Dermis microvascular lymphatic vessel endothelial cell (primary cell): ENCODE data around the gene ATRIP. TPM values are rescaled to one million over a fixed set of nuclear protein-coding genes. Genes with fewer than 3 reads are reported as not detected.
"Not testable (repeated sequence)": the region's sequence is repeated elsewhere in the genome, so short reads cannot be mapped to it uniquely, and the experiment has no call there.

Experiments used
- DNase-seq, 2 donors: peaks; one replicate each; pipeline versions ENCODE4 v3.0.0 to v3.0.0-alpha.2; 2010; ENCODE audit warnings: low read depth in 2 of 2
- total RNA-seq: library from RNA; depleted of rRNA; stranded (reverse); fragments of >200 nt; gene quantifications from 2 replicates; pipeline ENCODE4 v1.2.1, GENCODE V29; 2014

The ATRIP gene
- total RNA-seq: 4.9 and 6.1 TPM in 2 replicates

DNA sequence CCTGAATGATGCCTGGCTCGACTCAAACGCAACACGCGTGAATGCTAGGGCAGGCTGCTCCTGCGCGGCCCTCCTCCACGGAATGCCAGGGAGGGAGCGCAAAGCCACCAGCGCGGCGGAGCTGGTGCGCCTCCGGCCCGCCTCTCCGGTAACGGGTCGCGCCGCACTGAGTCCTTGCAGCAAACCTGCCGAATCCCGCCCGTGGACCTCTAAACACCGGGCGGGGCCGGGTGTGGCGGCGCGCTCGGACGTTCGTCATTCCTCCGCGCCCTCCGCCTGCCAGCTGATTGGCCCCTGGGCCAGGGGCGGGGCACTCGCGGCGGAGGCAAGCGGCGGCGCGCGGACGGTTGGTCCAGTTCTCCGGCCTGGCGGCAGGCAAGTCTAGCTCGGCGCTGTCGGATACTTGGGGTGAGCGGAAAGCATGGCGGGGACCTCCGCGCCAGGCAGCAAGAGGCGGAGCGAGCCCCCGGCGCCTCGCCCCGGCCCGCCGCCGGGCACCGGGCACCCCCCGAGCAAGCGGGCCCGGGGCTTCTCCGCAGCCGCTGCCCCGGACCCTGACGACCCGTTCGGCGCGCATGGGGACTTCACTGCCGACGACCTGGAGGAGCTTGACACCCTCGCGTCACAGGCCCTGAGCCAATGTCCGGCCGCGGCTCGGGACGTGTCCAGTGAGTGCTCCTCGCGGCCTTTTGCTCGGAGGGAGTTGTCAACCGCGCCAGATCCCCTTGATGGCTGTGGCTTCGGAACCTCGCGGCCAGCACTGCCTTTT, at the start of gene ATRIP:
Gene ATRIP (plus strand): TSS at position 313 of the 769 bp plus-strand sequence. CDS start 109 bp downstream, at position 422.
- DNase-seq: peak; percentile 60 to 90

- no peak for DNase-seq
Measured at GRCh38 chr3:48397767-48398681, 48.5 kb upstream of the ATRIP start.

DNA sequence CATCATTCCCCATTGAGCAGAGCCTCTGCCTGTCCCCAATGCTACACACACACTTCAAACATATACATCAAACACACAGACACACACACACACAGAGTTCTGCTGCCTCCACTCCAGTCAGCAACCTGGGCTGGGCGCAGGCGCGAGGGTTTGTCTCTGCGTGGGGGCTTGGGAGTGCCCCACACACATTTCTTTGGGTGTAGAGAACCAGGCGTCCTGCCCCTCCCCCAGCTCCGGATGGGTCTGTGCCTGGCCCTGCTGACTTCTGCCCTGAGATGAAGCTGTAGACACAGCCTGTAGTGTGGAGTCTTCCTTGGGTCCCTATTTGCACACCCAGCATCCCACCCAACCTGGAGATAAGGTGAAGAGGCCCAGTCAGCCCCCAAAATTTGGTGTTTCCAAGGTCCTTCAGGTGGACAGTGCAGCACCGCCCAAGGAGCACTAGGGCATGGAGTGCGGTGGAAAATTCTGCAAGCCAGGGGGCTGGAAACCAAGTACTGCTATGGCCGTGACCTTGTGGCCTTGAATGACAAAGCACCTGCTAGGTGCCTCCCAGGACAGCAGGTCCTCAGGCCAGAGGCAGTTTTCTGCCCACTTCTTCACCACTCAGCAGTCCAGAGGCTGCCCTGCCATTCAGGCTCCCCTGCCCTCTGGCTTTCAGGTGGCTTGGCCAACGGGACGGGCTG, 47.7 kb upstream of the ATRIP start:
- DNase-seq: no peak

DNA sequence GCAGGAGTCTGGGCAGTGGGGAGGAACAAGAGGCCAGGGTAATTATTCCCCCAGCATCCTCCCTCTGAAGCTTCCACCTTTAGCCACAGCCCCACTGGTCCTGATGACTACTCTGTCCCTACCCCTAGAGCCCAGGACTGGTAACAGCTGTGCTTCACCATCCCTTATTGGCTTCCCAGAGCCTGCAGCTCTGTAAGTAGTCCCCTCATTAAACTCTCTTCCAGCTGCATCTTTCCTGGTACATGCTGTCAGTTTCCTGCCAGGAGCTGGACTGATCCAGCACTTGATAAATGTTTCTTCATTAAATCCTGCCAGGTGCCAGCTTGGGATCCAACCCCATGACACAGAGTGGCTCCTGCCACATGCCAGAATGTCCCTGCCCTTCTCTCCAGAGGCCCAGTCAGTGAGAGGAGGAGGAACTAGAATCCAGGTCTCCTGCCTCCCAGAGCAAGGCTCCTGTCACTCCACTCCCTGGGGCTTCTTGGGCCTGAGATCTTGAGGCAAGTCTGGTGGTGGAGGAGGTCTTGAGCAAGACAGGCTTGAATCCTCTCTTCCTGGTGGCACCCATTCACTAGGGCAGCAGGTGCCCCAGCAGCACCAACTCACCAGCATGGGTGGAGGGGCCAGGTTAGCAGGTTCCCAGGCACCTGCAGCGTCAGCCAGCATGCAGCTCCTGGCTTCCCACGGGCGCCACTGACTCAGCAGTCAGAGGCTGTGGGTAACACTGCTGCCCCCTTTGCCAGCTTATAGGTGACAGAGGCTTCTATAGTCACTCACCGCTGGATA, 47.0 kb upstream of the ATRIP start:
- DNase-seq: no peak

- DNase-seq: peak; percentile 44 to 70
Measured at GRCh38 chr3:48400824-48401433, 45.6 kb upstream of the ATRIP start.

- DNase-seq: not testable (repeated sequence)
Measured at GRCh38 chr3:48401434-48401901, 45.1 kb upstream of the ATRIP start.

DNA sequence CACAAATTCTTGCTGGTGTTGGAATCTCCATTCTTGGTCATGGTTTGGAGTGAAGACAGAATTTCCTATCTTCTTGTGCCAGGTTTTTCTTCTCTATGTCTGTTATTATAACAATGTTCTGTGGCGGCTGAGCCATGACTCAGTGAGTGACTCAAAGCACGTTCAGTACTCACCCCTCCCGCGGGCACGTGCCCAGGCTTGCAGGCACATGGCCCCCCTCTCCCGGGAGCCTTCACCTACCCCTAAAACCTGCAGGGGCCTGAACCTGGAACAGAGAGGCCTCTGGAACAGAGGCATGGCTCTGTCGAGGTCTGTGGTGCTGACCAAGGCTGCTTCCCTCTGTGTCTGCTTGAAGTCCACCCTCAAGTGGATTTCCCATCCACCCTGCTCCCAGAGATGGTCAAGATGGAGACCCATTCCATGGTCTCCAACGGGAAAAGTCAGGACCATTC, 44.2 kb upstream of the ATRIP start:
- DNase-seq: peak; percentile 62 to 88

GRCh38 chr3:48402907-48403306, 43.6 kb upstream of the ATRIP start:
- DNase-seq: no peak

- DNase-seq: no peak
Measured at GRCh38 chr3:48403533-48404439, 42.8 kb upstream of the ATRIP start.

DNA sequence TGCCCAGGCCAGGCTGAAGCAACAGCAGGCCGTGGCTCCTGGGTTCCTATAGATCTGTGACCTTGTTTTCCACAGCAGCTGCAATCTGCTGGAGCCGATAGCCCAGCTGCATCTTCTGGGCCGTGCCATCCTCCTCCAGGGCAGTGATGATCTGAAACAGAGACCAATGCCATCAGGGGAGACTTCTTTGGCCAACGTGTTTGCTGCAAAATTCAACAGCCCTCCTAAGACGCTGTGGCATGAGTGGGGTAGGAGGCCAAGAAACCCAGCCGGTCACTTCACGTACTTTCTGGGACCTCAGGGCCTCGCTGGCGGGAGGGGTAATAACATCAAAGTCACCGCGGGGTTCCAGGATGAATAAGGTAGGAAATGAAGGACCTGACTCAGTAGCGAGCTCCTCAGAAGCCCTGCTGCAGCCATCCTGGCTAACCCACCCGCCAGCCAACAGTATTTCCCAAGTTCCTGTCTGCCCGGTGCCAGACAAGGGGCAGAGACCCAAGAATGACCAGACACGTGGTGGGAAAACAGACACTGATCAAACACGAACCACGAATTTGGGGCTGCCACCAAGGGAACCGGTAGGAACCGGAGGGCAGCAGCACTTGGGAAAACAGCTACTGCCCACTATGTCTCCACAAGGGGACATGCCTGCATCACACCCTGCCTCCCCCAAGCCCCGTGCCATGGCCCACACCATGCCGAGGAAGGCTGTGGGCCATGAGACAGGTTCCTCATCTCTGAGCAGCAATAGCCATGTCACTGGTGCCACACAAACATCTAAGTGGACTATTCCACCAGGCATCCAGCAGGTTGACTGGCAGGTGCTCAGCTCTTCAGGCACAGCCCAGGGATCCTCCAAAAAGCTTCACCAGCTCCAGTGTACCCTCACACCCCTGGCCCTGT, 41.8 kb upstream of the ATRIP start:
- DNase-seq: no peak

DNA sequence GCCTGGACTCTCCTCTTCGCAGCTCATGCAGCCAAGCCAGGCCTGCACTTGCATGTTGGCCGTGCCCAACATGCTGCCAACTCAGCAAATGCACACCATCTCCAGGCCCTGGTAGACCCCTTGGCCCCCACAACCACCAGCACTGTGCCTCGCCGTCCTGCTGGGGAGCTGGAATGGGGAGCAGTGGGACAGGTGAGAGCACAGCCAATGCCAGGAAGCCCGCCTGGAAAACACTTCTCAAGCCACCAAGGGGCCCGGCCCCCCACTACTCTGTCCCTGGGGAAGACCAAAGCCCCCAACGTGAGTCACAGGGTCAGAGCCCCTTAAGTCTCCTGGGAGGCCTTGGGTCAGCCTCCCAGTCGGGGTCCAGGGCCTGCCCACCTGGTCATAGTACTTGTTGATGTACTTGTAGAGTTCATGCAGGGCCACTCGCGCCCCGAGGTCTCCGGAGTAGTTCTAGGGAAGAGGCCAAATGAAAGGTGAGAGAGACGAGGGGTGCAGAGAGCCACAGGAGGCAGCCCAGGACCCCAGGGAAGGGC, 41.1 kb upstream of the ATRIP start:
- no peak for DNase-seq

GRCh38 chr3:48405971-48406370, 40.6 kb upstream of the ATRIP start:
- DNase-seq: no peak

DNA sequence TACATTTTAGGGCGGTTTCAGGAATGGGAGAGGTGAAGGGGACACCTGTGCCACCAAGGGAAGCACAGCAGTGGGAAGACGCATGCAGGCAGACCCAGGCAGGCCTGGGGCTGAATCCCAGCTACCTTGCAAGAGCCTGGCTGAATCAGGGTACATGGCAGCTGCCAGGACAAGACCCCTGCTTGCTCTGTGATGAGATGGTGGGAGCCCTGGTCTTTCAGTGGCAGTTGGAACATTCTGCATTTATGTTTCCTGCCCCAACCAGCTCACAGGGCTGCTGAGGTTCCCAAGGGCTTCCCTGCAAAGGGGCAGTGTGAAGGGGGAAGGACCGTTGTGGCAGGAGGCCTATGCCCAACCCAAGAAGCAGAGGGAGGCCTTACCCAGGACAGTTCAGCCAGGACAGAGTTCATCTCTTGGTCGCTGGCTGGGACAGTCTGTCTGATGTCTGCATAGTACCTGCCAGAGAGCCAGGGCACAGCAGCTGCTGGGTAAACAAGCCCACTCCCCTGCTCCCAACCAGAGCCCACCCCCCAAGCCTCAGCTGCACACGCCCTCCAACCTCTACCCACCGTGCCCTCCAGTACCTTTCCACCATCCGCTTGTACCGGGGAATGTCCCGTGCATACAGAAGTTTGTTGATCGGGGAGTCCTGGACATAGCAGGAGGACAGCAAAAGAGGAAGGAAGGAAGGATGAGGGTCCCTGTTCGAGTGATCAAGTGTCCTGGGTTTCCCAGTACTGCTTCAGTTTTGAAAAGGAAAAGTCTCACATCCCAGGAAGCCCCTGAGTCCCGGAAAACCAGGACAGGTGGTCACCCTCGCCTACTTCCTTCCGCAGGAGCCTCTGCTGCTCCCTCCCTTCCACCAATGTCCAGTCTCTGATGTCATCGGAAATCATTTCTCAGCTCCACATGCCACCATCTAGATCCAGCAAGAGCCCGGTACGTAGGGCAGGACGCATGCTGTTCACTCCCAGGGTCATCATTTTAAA, 39.8 kb upstream of the ATRIP start:
- DNase-seq: peak; percentile 25 to 26

DNA sequence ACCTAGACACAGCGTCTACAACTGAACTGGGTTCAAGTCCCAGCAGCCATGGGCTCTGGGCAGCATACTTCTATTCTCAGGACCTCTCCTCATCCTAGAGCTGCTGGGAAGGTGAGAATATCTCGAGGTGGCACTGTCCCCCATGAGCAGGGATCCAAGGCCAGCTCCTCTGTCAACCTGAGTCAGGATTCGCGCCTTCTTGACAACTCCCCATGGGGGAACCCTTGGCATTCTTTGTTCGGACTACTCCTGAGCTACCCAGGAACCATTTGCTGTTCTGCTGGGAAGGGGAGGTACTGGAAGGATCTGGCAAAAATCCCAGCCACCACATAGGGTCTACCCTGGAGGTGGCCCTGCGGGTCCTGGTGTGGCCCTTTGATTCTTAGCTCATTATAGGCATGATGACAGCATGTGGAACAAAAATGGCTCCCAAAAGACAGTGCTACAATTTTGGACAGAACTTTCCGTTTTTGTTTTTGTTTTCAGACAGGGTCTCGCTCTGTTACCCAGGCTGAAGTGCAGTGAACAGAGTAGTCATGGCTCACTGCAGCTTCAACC, 38.9 kb upstream of the ATRIP start:
- DNase-seq: no peak

GRCh38 chr3:48408823-48409281, 37.7 kb upstream of the ATRIP start:
- DNase-seq: no peak
